B cell (primary cell): Measurements from ENCODE around the gene IDI2.

Experiments used
- CTCF ChIP-seq: fragments of 200-600 bp; IDR thresholded peaks from one replicate; pipeline ENCODE4 v1.8.0; 2022; ENCODE audit warnings: antibody characterized with exemption, mild to moderate bottlenecking
- EZH2 ChIP-seq: IDR thresholded peaks from 2 replicates; pipeline ENCODE4 v1.6.1; 2012; ENCODE audit warnings: borderline replicate concordance, low read depth, mild to moderate bottlenecking, moderate library complexity, low read length; ENCODE audit not compliant: insufficient read depth, poor library complexity, severe bottlenecking

GRCh38 chr10:1036341-1036791, 10.7 kb upstream of the IDI2 start:
- TF ChIP-seq CTCF (no peak), EZH2 (no peak)
